GM13976 (cell line): ENCODE results near the gene DDX10.

Experiments
- DNase-seq: peaks from one replicate; pipeline ENCODE4 v3.0.0; 2012; ENCODE audit warnings: low spot score
- in situ Hi-C: fragments of 300-500 bp; cut with MboI; formaldehyde crosslinking; loops from one replicate; pipeline ENCODE4 v1.12.0; 2022; ENCODE audit warnings: low sequenced_read_pairs, mixed read lengths, inconsistent platforms; ENCODE audit not compliant: unreplicated experiment
- TF ChIP-seq, protein P1 (sequence below): IDR thresholded peaks from 2 replicates; pipeline ENCODE4 v1.5.1; 2012; ENCODE audit warnings: borderline replicate concordance, mild to moderate bottlenecking; ENCODE audit not compliant: insufficient read depth; ENCODE audit errors: extremely low read depth, missing control alignments, control extremely low read depth

The DDX10 gene

DNA sequence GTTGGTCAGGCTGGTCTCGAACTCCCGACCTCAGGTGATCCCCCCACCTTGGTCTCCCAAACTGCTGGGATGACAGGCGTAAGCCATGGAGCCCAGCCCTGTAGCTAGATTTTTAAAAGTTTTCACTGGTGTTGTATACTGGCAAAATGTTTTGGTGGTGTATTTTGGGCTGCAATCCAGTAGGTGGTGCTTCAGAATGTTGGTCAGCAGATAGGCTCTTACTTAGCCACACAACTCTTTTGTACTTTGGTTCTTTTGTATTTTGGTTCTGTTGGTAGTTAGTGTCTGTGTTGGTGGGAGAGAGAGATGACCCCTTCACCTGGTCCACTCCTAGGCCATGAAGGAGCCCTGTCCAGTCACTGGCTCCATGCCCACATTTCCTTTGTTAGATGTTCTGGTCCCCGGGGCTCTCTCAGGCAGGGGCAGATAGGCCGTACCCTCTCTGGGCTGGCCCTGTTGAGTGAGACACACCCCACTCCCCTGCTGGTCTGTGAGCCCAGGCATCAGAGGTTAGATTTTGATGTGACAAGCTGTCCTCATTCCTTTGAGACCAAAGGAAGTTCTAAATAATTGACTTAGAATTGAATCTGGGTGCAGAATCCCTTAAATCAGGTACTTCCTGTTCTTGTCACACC, 123.8 kb downstream of the DDX10 start:
- in situ Hi-C loops, result no loop called here
- TF ChIP-seq, protein P1, sequence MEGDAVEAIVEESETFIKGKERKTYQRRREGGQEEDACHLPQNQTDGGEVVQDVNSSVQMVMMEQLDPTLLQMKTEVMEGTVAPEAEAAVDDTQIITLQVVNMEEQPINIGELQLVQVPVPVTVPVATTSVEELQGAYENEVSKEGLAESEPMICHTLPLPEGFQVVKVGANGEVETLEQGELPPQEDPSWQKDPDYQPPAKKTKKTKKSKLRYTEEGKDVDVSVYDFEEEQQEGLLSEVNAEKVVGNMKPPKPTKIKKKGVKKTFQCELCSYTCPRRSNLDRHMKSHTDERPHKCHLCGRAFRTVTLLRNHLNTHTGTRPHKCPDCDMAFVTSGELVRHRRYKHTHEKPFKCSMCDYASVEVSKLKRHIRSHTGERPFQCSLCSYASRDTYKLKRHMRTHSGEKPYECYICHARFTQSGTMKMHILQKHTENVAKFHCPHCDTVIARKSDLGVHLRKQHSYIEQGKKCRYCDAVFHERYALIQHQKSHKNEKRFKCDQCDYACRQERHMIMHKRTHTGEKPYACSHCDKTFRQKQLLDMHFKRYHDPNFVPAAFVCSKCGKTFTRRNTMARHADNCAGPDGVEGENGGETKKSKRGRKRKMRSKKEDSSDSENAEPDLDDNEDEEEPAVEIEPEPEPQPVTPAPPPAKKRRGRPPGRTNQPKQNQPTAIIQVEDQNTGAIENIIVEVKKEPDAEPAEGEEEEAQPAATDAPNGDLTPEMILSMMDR, result no peak
- no peak for DNase-seq

DNA sequence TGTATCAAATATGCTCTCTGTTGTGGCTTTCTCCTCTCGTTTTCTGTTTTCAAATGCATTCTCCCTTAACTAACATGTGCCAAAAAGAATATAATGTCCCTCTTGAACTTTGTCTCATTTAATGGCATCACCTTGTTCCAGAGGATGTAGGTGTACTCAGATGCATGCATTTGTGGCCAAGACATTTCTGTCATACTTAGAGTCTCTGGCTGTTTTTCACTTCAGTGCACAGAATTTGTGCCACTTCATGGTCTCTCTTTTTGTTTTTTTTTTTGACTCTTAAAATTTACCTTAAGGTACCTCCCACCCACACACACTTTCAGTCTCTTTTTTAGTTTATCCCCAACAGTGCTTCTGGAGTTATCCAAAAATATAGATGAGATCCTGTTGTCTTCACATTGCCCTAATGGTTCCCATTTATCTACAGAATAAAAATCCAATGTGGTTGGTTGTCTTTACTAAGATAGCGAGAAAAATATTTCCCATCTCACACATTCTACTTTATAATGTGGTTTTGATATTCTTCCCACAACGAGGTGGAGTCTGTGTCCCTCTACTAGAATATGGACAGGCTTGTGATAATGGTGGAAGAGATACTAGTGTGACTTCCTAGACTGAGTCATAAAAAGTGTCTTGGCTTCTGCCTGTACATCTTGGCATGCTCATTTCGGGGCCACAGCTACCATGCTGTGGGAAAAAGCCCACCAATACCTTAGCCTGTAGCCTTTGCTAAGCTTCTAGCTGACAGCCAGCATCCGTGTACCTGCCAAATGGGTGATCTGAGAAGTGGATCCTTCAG, 125.8 kb downstream of the DDX10 start:
- TF ChIP-seq, protein P1, result no peak
- DNase-seq, result no peak
- in situ Hi-C loops, result no loop called here

DNA sequence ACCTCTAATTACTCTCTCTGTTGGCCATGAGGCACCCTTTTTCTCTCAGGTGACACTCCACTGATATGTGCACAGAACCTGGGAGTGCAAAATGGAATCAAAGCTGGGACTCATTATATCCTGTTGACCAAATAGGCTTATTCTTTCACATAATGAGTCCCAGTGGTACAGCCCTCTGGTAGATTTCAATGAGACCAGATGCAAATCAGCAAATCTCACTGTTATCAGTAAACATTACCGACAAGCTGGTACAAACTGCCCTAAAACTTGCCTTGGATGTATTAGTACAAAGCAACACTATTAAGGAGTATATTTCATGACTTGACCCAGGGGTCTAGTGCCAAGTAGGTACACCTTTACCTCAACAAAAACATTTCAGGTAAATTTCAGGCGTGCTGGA, 128.3 kb downstream of the DDX10 start:
- no peak for DNase-seq
- in situ Hi-C loops, result no loop called here
- TF ChIP-seq, protein P1, result no peak

DNA sequence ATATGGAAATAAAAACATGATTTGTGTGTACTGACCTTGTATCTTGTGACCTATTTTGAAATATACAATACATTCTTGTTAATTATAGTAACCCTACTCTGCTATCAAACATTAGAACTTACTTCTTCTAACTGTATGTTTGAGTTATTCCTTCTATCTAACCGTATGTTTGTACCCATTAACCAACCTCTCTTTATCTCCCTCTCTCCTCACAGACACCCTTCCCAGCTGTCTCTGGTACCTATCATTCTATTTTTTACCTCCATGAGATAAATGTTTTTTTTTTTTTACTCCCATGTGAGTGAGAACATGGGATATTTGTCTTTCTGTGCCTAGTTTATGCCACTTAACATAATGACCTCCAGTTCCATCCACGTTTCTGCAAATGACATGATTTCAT, 128.7 kb downstream of the DDX10 start:
- in situ Hi-C loops, result no loop called here
- no peak for DNase-seq
- TF ChIP-seq, protein P1, result no peak

DNA sequence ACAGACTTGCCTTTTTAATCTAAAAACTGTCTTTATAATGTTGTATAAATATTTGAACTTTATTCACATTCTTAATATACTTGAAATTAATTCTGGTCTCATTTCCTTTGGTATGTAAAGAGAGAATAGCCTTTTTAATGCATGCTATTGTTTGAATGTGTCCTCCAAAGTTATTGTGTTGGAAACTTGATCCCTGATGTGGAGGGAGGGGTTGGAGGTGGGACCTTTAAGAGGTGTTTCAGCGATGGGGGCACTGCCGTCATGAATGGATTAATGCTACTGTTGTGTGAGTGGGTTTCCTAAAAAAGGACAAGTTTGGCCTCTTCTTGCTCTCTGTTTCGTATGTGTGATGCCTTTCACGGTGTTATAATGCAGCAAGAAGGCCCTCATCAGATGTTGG, 131.7 kb downstream of the DDX10 start:
- TF ChIP-seq, protein P1, result no peak

DNA sequence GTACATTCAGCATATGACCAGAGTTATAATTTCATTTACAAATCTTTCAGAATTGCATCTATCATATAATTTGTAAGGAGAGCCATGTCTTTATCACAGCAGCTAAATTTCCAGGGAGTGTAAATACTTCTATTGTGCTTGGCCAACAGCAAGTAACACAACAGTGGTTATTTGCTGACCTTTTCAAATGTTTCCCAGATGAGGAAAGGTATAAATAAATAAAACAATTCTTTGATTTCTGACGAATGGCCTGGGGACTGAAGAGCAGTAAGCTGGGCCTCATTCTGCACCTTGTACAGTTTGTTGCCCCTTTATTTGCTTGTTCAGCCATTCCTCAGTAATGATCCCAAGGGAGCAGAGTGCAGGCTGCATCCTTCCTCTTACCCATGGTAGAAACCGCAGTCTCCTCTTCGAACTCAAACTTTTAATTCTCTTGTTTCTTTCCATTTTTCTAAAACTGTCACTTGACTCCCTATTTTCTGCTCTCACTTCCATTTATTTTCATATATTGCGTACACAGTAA, 132.8 kb downstream of the DDX10 start:
- DNase-seq, result no peak
- TF ChIP-seq, protein P1, result no peak
- in situ Hi-C loops, result no loop called here

More for the DNA sequence above, 131.7 kb downstream of the DDX10 start:
- in situ Hi-C loops, result no loop called here
- DNase-seq, result no peak
